ENCODE results near the gene CD79A. TPM values are rescaled to one million over a fixed set of nuclear protein-coding genes. Genes with fewer than 3 reads are reported as not detected.

CD79A gene
- total RNA-seq, 1 donor from 2014 or later, result 2.7 TPM

GRCh38 chr19:41895745-41896580, 18.9 kb downstream of the CD79A start:
- Mint-ChIP-seq H3K4me3 (no peak overlapping the region), H3K4me1 (ENCODE audit: low read depth) (peaks cover 26% of the 10 kb centered on the region), H3K36me3 (ENCODE audit: low read depth) (peaks cover 48% of the 10 kb centered on the region), H3K9me3 (no peaks in the 10 kb centered on the region), H3K27me3 (ENCODE audit: insufficient read depth) (no peaks in the 10 kb centered on the region), H3K27ac (peak overlapping the region; percentile 61)
- intact Hi-C loops (cut with micrococcal nuclease), result no loop called here
- DNase-seq (ENCODE audit: low spot score), result no peak

DNA sequence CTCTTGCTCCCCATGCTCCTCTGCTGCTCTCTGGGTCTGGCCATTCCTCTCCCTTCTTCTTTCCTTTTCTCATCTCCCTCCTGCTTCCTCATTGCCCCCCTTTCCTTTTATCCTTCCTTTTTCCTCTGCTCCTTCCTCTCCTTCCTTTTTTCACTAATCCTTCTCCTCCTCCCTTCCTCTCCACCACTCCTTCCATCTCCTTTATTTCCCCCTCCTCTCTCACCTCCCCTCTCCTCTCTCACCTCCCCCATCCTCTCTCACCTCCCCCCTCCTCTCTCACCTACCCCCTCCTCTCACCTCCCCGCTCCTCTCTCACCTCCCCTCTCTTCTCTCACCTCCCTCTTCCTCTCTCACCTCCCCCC, 19.5 kb downstream of the CD79A start:
- Mint-ChIP-seq H3K27ac (peak overlapping the region; percentile 56), H3K4me3 (no peak overlapping the region), H3K36me3 (ENCODE audit: low read depth) (peaks cover 46% of the 10 kb centered on the region), H3K27me3 (ENCODE audit: insufficient read depth) (no peaks in the 10 kb centered on the region), H3K4me1 (ENCODE audit: low read depth) (peaks cover 23% of the 10 kb centered on the region), H3K9me3 (no peaks in the 10 kb centered on the region)
- intact Hi-C loops (cut with micrococcal nuclease), result no loop called here
- DNase-seq (ENCODE audit: low spot score), result no peak

- Mint-ChIP-seq H3K4me1 (ENCODE audit: low read depth) (peaks cover 20% of the 10 kb centered on the region), H3K9me3 (no peaks in the 10 kb centered on the region), H3K4me3 (no peak overlapping the region), H3K36me3 (ENCODE audit: low read depth) (peaks cover 51% of the 10 kb centered on the region), H3K27me3 (ENCODE audit: insufficient read depth) (no peaks in the 10 kb centered on the region), H3K27ac (no peak overlapping the region)
- intact Hi-C loops (cut with micrococcal nuclease), result no loop called here
- DNase-seq (ENCODE audit: low spot score), result no peak
Observed at GRCh38 chr19:41897181-41897580, 20.1 kb downstream of the CD79A start.

DNA sequence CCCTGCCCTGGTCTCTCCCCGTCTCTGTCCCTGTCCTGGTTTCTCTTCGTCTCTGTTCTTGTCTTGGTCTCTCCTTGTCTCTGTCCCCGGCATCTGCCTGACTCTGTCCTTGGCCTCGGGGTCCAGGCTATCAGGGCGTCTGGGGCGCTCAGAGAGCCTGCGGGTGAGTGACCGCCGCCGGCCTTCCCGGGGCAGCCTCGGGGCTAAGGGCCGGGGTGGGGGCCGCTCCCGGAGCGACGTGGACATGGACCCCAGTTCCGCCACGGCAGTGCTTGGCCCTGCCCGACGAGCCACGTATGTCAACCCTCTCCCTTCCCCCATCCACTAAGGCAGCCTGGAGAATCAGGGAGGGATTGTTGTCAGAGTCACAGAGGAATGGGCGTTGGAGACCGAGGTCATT, 20.7 kb downstream of the CD79A start:
- no peak overlapping the region for H3K4me3 Mint-ChIP-seq

DNA sequence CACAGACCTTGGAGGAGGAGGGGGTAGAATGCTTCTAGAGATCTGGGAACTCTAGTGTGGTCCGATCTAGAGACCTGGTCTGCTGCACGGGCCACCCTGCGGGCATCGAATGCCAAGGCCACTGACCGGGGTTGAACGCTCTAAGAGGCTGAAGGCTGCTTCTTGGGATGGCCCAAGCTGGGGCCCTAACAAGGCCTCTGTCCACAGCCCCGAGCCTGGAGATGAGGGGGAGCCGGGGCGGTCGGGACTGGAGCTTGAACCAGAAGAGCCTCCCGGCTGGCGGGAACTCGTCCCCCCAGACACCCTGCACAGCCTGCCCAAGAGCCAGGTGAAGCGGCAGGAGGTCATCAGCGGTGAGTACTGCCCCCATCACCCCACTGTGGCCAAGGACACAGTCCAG, 21.2 kb downstream of the CD79A start:
- Mint-ChIP-seq H3K36me3 (ENCODE audit: low read depth) (peaks cover 54% of the 10 kb centered on the region), H3K4me3 (no peak overlapping the region), H3K4me1 (ENCODE audit: low read depth) (peaks cover 15% of the 10 kb centered on the region), H3K9me3 (no peaks in the 10 kb centered on the region), H3K27me3 (ENCODE audit: insufficient read depth) (no peaks in the 10 kb centered on the region), H3K27ac (peak overlapping the region; percentile 61)
- no peak for DNase-seq (ENCODE audit: low spot score)
- intact Hi-C loops (cut with micrococcal nuclease), result no loop called here

More for the DNA sequence above, 20.7 kb downstream of the CD79A start:
- intact Hi-C loops (cut with micrococcal nuclease), result no loop called here
- H3K27ac Mint-ChIP-seq, result peak overlapping the region; percentile 61
- H3K9me3 Mint-ChIP-seq, result no peaks in the 10 kb centered on the region
- peaks cover 19% of the 10 kb centered on the region for H3K4me1 Mint-ChIP-seq (ENCODE audit: low read depth)
- DNase-seq (ENCODE audit: low spot score), result no peak
- peaks cover 54% of the 10 kb centered on the region for H3K36me3 Mint-ChIP-seq (ENCODE audit: low read depth)
- H3K27me3 Mint-ChIP-seq (ENCODE audit: insufficient read depth), result no peaks in the 10 kb centered on the region

- no peak overlapping the region for H3K27ac Mint-ChIP-seq
- intact Hi-C loops (cut with micrococcal nuclease), result no loop called here
- peaks cover 59% of the 10 kb centered on the region for H3K36me3 Mint-ChIP-seq (ENCODE audit: low read depth)
- no peak overlapping the region for H3K4me3 Mint-ChIP-seq
- H3K9me3 Mint-ChIP-seq, result no peaks in the 10 kb centered on the region
- H3K4me1 Mint-ChIP-seq (ENCODE audit: low read depth), result peaks cover 18% of the 10 kb centered on the region
- DNase-seq (ENCODE audit: low spot score), result no peak
- H3K27me3 Mint-ChIP-seq (ENCODE audit: insufficient read depth), result no peaks in the 10 kb centered on the region
Observed at GRCh38 chr19:41901707-41902360, 24.8 kb downstream of the CD79A start.

DNA sequence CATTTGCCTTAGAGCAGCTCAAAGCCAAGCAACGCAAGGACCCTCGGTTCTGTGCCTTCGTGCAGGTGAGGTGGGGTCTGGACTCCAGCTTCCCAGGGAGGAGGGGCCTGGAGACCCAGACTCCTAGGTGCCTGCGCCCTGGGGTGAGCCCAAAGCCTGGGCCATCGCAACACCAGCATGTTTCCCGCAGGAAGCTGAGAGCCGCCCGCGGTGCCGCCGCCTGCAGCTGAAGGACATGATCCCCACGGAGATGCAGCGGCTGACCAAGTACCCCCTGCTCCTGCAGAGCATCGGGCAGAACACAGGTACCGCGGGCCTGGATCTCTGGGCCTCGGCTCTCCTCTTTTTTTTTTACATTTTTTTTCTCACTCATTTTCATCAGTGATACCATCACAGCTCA, 25.5 kb downstream of the CD79A start:
- intact Hi-C loops (cut with micrococcal nuclease), result no loop called here
- Mint-ChIP-seq H3K4me3 (no peak overlapping the region), H3K27me3 (ENCODE audit: insufficient read depth) (no peaks in the 10 kb centered on the region), H3K36me3 (ENCODE audit: low read depth) (peaks cover 59% of the 10 kb centered on the region), H3K4me1 (ENCODE audit: low read depth) (peaks cover 18% of the 10 kb centered on the region), H3K27ac (no peak overlapping the region), H3K9me3 (no peaks in the 10 kb centered on the region)
- no peak for DNase-seq (ENCODE audit: low spot score)

DNA sequence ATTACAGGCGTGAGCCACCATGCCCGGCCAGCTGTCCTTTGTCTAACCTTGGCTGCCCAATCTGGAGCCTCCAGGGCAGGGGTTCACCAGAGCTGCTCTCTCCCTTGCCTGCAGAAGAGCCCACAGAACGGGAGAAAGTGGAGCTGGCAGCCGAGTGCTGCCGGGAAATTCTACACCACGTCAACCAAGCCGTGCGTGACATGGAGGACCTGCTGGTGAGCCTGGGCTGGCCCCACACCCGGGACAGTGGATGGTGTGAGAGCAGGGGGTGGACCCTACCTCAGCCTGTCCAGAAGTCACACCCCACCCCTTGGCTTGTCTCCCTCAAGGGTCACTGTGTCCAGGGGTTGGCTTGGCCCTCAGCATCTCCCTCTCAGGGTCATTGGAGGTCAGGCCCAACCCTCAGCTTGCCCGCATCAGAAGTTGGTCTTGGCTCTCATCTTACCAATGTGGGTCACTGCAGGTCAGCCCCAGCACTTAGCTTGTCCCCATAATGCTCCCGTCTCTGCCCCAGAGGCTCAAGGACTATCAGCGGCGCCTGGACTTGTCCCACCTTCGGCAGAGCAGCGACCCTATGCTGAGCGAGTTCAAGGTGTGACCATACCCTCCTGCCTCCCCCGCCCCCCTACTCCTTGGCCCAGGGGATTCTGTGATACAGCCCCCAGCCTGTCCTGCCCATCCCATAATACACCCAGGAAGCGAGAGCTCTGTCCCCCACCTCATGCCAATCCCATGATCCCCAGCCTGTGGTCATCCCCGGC, 26.3 kb downstream of the CD79A start:
- intact Hi-C loops (cut with micrococcal nuclease), result no loop called here
- no peaks in the 10 kb centered on the region for H3K9me3 Mint-ChIP-seq
- no peak for DNase-seq (ENCODE audit: low spot score)
- H3K27ac Mint-ChIP-seq, result no peak overlapping the region
- peaks cover 53% of the 10 kb centered on the region for H3K36me3 Mint-ChIP-seq (ENCODE audit: low read depth)
- peaks cover 18% of the 10 kb centered on the region for H3K4me1 Mint-ChIP-seq (ENCODE audit: low read depth)
- H3K4me3 Mint-ChIP-seq, result no peak overlapping the region
- no peaks in the 10 kb centered on the region for H3K27me3 Mint-ChIP-seq (ENCODE audit: insufficient read depth)

GRCh38 chr19:41904118-41904870, 27.2 kb downstream of the CD79A start:
- Mint-ChIP-seq H3K9me3 (no peaks in the 10 kb centered on the region), H3K4me3 (no peak overlapping the region), H3K4me1 (ENCODE audit: low read depth) (peaks cover 9% of the 10 kb centered on the region), H3K27ac (peak overlapping the region; percentile 12), H3K27me3 (ENCODE audit: insufficient read depth) (no peaks in the 10 kb centered on the region), H3K36me3 (ENCODE audit: low read depth) (peaks cover 45% of the 10 kb centered on the region)
- DNase-seq (ENCODE audit: low spot score), result no peak
- intact Hi-C loops (cut with micrococcal nuclease), result no loop called here

DNA sequence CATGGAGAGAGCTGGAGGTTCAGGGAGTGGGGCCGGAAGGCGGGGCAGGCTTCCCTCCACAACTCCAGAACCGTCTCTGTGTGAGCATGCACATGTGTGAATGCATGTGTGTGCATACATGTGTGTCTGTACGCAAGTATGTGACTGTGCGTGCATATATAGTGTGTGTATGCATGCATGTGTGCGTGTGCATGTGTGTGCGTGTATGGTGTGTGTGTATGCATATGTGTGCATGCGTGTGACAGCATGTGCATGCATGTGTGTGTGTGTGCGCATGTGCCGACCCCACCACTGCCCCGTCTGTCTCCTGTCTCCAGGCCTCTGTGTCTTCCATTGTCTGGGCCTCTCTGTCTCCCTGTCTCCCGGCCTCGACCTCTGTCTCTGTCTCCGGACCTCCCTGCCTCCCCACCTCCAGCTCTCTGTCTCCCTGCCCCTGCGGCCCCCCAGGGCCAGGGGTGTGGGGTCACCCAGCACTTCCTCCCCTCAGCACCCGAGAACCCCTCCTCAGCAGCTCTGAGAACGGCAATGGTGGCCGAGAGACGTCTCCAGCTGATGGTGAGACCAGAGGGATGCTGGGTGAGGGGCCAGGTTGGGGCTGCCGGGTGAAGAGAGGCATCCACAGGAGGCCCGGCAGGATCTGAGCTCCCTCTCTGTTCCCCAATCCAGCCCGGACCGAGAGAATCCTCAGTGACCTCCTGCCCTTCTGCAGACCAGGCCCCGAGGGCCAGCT, 28.4 kb downstream of the CD79A start:
- Mint-ChIP-seq H3K4me3 (no peak overlapping the region), H3K27ac (no peak overlapping the region), H3K36me3 (ENCODE audit: low read depth) (peaks cover 44% of the 10 kb centered on the region), H3K4me1 (ENCODE audit: low read depth) (peaks cover 8% of the 10 kb centered on the region), H3K9me3 (no peaks in the 10 kb centered on the region), H3K27me3 (ENCODE audit: insufficient read depth) (no peaks in the 10 kb centered on the region)
- DNase-seq (ENCODE audit: low spot score), result no peak
- intact Hi-C loops (cut with micrococcal nuclease), result no loop called here

DNA sequence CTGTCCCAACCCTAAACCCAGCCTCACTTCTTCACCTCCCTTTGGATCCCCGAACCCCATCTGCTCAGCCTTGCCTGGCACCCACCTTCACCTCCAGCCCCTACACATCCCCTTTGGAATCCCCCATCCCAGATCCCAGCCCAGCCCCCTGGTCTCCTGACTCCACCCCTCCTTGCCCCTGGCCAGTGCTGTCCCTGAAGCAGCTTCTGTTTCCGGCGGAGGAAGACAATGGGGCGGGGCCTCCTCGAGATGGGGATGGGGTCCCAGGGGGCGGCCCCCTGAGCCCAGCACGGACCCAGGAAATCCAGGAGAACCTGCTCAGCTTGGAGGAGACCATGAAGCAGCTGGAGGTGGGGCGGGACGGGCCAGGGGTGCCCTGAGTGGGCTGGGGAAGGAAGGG, 29.2 kb downstream of the CD79A start:
- Mint-ChIP-seq H3K36me3 (ENCODE audit: low read depth) (peaks cover 49% of the 10 kb centered on the region), H3K9me3 (no peaks in the 10 kb centered on the region), H3K4me3 (no peak overlapping the region), H3K27me3 (ENCODE audit: insufficient read depth) (no peaks in the 10 kb centered on the region), H3K27ac (peak overlapping the region; percentile 13), H3K4me1 (ENCODE audit: low read depth) (peaks cover 16% of the 10 kb centered on the region)
- no peak for DNase-seq (ENCODE audit: low spot score)
- intact Hi-C loops (cut with micrococcal nuclease), result no loop called here
